HG03045 (cell line): ENCODE results near the gene DNAAF2.
"Not testable (repeated sequence)": the region's sequence is repeated elsewhere in the genome, so short reads cannot be mapped to it uniquely, and the experiment has no call there.

Source experiments
- ATAC-seq: cut with Tn5 transposase; IDR thresholded peaks from one replicate; pipeline ENCODE4 v1.9.1; 2021; ENCODE audit warnings: mild to moderate bottlenecking, moderate library complexity; ENCODE audit not compliant: unreplicated experiment

The DNAAF2 gene, protein sequence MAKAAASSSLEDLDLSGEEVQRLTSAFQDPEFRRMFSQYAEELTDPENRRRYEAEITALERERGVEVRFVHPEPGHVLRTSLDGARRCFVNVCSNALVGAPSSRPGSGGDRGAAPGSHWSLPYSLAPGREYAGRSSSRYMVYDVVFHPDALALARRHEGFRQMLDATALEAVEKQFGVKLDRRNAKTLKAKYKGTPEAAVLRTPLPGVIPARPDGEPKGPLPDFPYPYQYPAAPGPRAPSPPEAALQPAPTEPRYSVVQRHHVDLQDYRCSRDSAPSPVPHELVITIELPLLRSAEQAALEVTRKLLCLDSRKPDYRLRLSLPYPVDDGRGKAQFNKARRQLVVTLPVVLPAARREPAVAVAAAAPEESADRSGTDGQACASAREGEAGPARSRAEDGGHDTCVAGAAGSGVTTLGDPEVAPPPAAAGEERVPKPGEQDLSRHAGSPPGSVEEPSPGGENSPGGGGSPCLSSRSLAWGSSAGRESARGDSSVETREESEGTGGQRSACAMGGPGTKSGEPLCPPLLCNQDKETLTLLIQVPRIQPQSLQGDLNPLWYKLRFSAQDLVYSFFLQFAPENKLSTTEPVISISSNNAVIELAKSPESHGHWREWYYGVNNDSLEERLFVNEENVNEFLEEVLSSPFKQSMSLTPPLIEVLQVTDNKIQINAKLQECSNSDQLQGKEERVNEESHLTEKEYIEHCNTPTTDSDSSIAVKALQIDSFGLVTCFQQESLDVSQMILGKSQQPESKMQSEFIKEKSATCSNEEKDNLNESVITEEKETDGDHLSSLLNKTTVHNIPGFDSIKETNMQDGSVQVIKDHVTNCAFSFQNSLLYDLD

GRCh38 chr14:49634547-49635334 lies at the start of gene DNAAF2:
TSS of gene DNAAF2 (minus strand) at chr14:49635244. CDS start at chr14:49635149, 95 bp downstream.
- ATAC-seq = peak; percentile 30

GRCh38 chr14:49679271-49679670 lies 44.2 kb upstream of the DNAAF2 start:
- ATAC-seq = no peak

GRCh38 chr14:49677643-49678042 lies 42.6 kb upstream of the DNAAF2 start:
- ATAC-seq = no peak

DNA sequence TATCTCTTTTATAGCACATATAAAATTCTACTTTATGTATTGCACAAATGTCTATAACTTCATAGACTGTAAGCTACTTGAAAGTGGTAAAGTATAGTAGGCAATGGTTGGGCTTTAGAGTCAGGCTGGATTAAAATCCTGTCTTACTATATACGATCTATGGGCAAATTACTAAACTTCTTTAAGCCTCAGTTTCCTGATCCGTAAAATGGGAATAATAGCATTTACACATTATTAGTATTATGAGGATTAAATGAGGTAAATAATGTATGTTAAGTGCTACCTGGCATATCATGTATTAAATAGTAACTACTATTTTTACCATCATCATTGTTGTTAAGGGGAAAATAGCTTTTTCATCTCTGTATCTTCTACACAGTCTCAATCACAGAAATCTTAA lies 38.5 kb upstream of the DNAAF2 start:
- no peak for ATAC-seq

DNA sequence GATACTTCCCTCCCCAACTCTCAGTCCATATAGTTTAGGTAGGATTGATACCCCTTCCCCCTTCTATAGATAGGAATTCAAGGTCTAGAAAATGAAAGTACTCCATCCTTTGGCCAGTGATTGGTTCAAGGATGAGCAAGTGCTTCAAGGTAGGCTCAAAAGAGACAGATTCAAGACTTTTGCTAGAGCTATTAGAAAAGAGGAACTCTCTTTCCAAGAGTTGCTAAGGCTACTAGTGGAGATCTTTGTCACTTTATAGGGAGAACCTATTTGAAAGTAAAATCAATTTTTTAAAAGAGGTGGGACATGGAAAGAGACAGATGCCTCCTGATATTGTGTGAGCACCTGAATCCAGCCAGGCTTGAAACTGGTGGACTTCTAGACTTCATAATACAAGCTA lies 35.4 kb upstream of the DNAAF2 start:
- no peak for ATAC-seq

DNA sequence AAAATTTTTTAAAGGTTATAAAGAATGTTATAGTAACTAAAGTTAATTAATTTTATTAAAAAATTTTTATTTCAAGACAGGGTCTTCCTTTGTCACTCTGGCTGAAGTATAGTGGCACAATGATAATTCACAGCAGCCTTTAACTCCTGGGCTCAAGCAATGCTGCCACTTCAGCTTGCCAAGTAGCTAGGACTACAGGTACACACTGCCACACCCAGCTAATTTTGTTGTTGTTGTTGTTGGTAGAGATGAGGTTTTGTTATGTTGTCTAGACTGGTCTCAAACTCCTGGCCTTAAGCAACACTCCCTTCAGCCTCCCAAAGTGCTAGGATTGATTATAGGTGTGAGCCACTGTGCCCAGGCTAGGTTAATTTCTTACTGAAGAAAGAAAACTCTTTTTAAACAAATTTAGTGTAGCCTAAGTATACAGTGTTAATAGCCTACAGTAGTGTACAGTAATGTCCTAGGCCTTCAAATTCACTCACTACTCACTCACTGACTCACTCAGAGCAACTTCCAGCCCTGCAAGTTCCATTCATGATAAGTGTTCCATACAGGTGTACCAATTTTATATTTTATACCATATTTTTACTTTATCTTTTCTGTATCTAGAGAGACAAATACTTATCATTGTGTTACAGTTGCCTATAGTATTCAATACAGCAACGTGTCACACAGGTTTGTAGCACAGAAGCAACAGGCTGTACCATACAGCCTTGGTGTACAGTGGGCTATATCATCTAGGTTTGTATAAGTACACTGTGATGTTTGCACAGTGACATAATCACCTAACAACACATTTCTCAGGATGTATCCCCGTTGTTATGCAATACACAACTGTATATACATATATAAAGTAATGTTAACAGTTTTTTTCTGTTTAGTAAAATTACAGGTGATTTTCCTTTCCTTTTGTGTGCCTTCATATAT lies 24.7 kb upstream of the DNAAF2 start:
- no peak for ATAC-seq

DNA sequence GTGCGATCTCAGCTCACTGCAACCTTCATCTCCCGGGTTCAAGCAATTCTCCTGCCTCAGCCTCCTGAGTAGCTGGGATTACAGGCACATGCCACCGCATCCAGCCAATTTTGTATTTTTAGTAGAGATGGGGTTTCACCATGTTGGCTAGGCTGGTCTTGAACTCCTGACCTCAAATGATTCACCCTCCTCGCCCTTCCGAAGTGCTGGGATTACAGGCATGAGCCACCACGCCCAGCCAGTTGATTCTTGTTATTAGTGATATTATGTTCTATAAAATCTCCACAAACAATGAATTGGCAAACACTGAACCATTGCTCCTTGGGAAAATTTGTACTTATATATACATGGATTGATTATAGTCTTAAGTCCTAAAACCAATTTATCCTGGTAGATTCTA lies 22.5 kb upstream of the DNAAF2 start:
- not testable (repeated sequence) for ATAC-seq

- no peak for ATAC-seq
These were observed 19.5 kb upstream of the DNAAF2 start for GRCh38 chr14:49654511-49654910.

DNA sequence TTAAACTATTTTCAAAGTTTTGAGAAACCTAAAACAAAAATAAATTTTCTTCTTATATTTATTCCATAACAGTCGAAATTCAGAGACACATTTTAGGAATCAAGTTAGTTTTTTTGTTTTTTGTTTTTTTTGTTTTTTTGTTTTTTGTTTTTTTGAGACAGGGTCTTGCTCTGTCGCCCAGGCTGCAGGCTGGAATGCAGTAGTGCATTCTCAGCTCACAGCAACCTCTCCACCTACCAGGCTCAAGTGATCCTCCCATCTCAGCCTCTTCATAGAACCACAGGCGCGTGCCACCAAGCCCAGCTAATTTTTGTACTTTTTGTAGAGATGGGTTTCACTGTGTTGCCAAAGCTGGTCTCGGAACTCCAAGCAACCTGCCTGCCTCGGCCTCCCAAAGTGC lies 18.5 kb upstream of the DNAAF2 start:
- ATAC-seq = no peak

DNA sequence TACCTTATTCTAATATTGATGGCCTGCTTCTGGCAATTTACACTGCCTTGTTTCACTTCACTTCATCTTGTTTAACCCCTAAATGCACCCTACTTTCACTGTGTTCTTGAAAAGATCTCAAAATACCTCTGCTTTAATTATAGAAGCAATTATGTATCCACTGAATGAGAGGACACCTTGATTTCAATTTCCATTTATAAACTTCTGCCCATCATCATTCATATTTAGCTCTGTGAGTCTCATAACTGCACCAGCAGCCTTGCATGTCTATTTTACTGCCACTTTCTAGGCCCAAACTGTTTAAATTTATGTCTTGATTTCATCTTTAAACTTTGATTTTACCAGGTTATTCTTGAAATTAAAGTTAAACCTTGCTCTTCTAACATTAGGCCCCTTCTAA lies 7.1 kb upstream of the DNAAF2 start:
- ATAC-seq = no peak

DNA sequence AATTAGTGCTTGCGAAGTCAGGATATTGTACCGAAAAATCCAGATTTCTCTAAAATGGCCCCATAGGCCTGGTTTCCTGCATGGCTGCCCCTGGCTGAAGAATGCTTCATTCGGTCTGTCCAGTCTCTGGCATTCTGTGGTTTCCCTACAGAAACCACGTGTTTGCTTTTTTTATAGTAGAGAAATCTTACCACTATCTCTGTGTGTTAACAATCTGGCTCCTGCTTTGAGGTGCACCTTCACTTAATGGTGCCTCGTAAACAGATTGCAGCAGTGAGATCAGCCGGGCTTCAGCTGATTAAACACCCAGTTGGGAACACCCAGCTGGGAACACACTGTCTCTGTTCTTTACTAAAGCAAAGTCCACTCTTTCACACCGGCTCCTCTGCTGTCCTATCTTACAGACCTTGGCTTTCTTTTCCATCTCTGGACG lies 6.7 kb upstream of the DNAAF2 start:
- no peak for ATAC-seq

GRCh38 chr14:49640540-49641417 lies 5.7 kb upstream of the DNAAF2 start:
- ATAC-seq = no peak

DNA sequence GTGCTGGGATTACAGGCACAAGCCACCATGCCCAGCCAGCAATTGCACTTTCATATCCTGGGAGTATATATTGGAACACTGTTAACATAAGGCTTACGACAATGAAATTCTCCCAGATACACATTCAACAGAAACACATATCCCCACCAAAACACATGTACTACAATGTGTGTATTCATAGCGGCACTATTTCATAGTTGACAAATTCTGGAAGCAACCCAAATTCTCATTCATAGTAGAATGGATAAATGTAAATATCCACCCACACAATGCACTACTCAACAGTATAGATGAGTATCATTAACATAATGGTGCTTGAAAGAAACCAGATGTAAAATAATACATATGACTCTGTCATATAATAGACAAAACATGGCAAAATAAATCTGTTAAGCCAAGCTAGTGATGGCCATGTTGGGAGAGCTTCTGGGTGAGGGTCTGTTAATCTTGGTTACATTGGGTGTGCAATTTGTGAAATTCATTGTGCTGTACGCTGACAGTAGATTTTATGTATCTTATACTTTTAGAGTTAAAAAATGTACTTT lies 2.6 kb upstream of the DNAAF2 start:
- no peak for ATAC-seq

- no peak for ATAC-seq
These were observed 1.8 kb upstream of the DNAAF2 start for GRCh38 chr14:49636866-49637265.

DNA sequence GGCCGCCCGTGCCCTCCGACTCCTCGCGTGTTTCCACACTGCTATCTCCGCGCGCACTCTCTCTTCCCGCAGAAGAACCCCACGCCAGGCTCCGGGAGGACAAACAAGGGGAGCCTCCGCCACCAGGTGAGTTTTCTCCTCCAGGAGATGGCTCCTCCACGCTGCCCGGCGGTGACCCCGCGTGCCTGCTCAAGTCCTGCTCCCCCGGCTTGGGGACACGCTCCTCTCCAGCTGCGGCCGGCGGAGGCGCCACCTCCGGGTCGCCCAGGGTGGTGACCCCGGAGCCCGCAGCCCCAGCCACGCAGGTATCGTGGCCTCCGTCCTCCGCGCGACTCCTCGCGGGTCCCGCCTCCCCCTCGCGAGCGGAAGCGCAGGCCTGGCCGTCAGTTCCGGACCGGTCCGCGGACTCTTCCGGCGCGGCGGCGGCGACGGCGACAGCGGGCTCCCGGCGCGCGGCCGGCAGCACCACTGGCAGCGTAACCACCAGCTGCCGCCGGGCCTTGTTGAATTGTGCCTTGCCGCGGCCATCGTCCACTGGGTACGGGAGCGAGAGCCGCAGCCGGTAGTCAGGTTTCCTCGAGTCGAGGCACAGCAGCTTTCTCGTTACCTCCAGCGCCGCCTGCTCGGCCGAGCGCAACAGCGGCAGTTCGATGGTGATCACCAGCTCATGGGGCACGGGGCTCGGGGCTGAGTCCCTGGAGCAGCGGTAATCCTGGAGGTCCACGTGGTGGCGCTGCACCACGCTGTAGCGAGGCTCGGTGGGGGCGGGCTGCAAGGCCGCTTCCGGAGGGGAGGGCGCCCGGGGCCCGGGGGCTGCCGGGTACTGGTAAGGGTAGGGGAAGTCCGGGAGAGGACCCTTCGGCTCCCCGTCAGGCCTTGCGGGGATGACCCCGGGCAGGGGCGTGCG lies 1.2 kb downstream of the DNAAF2 start:
- peak; percentile 78 for ATAC-seq

- ATAC-seq = no peak
These were observed 10.9 kb downstream of the DNAAF2 start for GRCh38 chr14:49623941-49624839.

DNA sequence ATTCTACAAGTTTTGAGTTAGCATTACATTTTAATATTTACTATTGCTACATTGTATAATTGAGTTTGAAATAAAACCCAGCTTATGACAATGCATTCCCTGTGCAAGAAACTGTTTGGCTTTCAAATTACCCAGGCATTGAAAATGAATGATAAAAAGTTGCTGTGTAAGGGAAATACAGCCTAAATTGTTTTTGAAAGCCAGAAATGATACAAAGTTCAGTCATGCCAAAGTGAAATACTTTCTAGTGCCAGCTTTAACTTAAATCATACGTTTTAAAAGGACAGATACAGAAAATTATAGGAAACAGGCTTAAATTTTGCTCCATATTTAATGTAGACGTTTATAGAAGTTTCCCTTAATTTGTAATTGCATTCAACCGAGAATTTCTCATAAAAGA lies 11.7 kb downstream of the DNAAF2 start:
- ATAC-seq = no peak
